GM12875 (cell line): Measurements from ENCODE around the gene PSORS1C1.
"Not testable (repeated sequence)": the region's sequence is repeated elsewhere in the genome, so short reads cannot be mapped to it uniquely, and the experiment has no call there.

Experiments
- H3K4me3 ChIP-seq: one replicate; pipeline ENCODE4 v1.5.1; 2011; ENCODE audit warnings: low read depth, low read length, control low read depth
- TF ChIP-seq, protein P1 (sequence below): IDR thresholded peaks from 2 replicates; pipeline ENCODE4 v1.5.1; 2011; ENCODE audit warnings: low read depth, mild to moderate bottlenecking, control low read depth, inconsistent platforms, low read length, moderate library complexity, borderline replicate concordance; ENCODE audit not compliant: insufficient read depth

The PSORS1C1 gene

DNA sequence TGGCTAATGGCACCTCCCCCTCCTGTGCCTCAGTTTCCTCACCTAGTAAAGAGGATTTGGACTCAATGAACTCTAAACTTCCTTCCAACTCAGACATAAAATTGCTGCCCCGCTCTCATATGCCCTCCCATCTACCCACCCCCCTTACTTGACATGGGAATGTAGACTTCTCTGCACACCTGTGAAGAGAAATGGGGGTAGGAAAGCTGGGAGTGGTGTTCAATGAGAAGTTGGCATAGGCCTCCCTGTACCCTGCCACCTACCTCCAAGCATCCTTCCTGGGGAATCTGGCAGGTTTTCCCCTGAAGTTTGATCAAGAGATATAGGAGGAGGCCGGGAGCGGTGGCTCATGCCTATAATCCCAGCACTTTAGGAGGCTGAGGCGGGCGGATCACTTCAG is 59.8 kb downstream of the PSORS1C1 start:
- H3K4me3 ChIP-seq, result no peak overlapping the region
- TF ChIP-seq, protein P1, sequence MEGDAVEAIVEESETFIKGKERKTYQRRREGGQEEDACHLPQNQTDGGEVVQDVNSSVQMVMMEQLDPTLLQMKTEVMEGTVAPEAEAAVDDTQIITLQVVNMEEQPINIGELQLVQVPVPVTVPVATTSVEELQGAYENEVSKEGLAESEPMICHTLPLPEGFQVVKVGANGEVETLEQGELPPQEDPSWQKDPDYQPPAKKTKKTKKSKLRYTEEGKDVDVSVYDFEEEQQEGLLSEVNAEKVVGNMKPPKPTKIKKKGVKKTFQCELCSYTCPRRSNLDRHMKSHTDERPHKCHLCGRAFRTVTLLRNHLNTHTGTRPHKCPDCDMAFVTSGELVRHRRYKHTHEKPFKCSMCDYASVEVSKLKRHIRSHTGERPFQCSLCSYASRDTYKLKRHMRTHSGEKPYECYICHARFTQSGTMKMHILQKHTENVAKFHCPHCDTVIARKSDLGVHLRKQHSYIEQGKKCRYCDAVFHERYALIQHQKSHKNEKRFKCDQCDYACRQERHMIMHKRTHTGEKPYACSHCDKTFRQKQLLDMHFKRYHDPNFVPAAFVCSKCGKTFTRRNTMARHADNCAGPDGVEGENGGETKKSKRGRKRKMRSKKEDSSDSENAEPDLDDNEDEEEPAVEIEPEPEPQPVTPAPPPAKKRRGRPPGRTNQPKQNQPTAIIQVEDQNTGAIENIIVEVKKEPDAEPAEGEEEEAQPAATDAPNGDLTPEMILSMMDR, result no peak

DNA sequence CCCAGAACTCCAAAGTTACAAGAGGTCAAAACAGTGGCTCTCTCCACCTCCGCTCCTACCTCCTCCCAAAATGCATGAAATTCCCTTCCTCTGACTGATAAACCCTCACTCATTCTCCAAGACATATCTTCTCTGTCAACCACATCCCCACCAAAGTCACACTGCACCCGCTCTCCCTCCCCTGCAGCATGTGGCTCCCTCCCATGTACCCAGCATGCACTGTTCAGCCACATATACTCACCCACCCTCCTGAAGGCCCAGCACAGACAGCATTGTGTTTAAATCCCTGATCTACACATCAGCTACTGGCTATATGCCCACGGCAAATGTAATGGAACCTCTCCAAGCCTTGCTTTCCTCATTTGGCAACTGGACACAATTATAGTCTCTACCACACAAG is 61.4 kb downstream of the PSORS1C1 start:
- H3K4me3 ChIP-seq, result no peak overlapping the region
- TF ChIP-seq, protein P1, result no peak

DNA sequence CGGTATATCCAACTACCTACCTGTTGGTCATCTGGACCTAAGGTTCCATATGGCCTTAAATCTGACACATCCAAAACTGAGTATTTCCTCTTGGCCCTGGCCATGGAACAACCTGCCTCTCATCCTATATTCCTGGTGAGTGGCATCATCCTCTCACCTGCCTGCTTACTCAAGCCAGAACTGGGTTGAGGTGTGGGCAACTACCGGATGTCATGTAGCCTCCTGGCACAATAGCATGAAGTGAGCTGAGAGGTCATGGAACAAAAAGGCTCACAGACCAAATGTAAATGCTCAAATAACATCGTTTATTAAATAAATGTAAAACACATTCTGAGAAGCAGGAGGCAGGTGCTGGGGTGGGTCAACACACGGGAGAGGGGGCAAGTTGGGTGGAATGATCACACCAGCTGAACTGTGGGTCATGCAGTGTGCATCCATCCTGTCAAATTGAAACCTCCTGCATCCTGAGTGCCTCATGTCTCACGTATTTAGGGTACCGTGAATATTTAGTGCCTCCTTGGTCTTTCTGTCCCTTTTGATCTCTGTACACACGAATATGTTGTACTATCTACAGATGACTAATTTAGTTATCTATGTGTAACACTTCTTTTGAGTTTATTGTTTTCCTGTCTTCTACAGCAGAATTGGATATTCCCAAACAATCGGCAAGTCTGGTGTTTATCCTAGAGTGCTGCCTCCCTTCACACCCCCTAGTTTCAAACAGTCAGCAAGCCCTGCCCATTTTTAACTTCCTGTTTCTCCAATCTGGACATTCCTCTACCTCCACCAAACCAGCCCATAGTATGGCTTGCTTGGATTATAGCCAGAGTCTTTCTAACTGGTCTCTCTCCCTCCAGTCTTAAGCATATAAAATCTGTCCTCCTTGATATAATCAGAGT is 63.8 kb downstream of the PSORS1C1 start:
- H3K4me3 ChIP-seq, result no peak overlapping the region
- TF ChIP-seq, protein P1, result no peak

DNA sequence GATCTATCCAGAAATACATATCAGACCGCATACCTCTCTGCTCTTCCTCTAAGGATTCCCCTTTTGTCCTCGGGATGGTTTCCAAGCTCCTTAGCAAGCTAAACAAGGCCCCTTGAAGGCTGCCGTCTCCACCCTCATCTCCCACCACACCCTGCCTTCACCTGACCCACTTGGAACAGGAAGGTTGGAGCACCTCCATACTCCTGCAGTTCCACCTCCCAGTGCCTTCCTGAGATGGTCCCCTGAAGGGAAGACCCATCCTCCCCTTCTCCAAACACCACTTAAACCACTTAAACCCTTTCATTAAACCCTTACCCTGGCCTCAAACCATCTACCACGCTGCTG is 64.4 kb downstream of the PSORS1C1 start:
- no peak overlapping the region for H3K4me3 ChIP-seq
- TF ChIP-seq, protein P1, result no peak

DNA sequence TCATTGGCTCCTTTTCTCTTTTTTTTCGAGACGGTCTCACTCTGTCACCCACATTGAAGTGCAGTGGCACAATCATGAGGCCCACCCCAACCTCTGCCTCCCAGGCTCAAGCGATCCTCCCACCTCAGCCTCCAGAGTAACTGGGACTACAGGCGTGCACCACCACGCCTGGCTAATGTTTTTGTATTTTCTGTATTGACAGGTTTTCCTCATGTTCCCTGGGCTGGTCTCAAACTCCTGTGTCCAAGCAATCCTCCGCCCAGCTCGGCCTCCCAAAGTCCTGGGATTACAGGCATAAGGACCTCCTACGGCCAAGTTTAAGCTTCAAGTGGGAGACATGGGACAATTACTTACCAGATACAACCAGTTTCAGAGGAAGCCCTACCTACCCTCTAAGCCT is 65.3 kb downstream of the PSORS1C1 start:
- TF ChIP-seq, protein P1, result no peak

DNA sequence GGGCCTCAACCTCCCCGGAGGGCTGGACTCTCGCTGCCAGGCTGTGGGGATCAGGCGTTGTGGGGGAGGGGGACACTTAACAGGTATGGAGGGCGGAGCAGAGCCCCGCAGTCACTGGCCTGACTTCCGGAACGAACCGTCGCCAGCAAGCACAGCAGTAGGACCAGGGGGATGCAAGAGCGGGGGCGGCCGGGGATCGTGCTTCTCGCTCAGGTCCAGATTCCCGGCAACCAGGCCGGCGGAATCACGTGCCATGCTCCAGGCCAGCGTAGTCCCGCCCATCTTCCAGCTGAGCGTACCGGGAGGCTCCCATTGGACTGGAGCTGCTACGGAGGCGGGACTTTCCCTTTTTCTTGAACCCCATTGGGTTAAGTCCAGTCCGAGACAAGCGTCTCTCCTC is 65.9 kb downstream of the PSORS1C1 start:
- TF ChIP-seq, protein P1, result no peak
- no peak overlapping the region for H3K4me3 ChIP-seq

More for the DNA sequence above, 65.3 kb downstream of the PSORS1C1 start:
- no peak overlapping the region for H3K4me3 ChIP-seq

DNA sequence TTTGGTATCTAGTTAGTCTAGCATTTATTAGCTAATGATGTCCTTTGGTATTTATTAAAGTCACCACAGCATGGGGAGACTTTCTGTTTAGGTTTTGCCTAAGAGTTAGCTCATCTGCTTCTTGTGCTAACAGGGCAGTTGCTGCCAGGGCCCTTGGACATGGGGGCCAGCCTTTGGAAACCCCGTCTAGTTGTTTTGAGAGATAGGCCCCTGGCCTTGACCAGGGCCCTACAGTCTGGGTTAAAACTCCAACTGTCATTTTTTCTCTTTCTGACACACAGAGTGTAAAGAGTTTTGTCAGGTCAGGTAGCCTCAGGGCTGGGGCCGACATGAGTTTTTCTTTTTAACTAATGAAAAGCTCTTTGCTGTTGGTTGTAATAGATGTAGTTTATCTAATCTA is 68.7 kb downstream of the PSORS1C1 start:
- not testable (repeated sequence) for H3K4me3 ChIP-seq

DNA sequence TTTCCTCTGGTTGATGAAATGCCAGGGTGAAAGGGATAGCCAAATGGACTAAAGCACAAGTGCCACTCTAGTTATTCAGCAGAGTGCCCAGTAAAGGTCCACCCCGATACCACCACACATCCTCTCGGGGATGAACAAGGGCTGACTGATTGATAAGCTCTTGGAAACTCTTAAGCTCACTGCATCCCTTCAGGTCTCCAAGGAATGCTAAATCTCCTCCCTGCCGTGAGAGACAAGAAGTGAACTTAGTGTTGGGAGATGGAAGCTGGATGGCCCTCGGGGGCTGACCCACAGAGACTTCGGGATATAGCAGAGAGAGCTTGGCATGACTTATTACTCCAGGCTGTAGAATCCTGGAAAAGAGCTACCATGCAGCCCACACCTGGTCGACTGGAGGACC is 69.3 kb downstream of the PSORS1C1 start:
- not testable (repeated sequence) for H3K4me3 ChIP-seq

DNA sequence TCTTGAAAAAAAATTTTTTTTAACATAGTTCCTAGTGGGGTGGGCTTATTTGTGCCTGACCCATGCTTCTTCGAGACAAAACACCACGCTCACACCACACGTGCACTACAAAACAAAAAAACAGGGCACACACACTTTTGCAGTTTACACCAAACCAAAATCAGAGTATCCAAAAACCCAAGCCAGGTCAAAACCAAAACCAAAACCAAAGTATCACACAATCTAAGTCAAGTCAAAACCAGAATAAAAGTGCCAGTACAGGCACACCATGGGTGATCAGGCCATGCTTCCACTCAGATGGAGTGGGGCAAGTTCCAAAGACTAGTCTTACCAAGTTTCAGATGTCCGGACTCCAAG is 71.1 kb downstream of the PSORS1C1 start:
- H3K4me3 ChIP-seq, result not testable (repeated sequence)
